Thyroid gland (tissue), 4 donors: Measurements from ENCODE around the gene HMOX2. TPM values are rescaled to one million over a fixed set of nuclear protein-coding genes. Genes with fewer than 3 reads are reported as not detected.
A peak's percentile ranks its signal among the peaks of the same experiment; 100 is the strongest.

Experiments
- DNase-seq, 2 donors: peaks; one replicate each; pipeline ENCODE4 v3.0.0-alpha.2; 2019
- H3K27ac ChIP-seq, 3 donors: fragments of 200-600 bp; sonication (generic); 1 replicate in 2 of 3; 2 replicates in 1 of 3; pipeline ENCODE4 v1.5.1; 2016 to 2019; ENCODE audit warnings: mild to moderate bottlenecking in 1 of 3, moderate library complexity in 1 of 3
- H3K27me3 ChIP-seq: fragments of 200-600 bp; sonication (generic); one replicate; pipeline ENCODE4 v1.5.1; 2019
- H3K36me3 ChIP-seq, 2 donors: fragments of 200-600 bp; sonication (generic); one replicate each; pipeline ENCODE4 v1.5.1; 2016 to 2019
- H3K4me1 ChIP-seq, 2 donors: fragments of 200-600 bp; sonication (generic); one replicate each; pipeline ENCODE4 v1.5.1; 2017 to 2019
- H3K4me3 ChIP-seq, 3 donors: fragments of 200-600 bp; sonication (generic); replicated peaks in 1 of 3; 1 replicate in 2 of 3; 2 replicates in 1 of 3; pipeline ENCODE4 v1.5.1; 2016; ENCODE audit warnings: mild to moderate bottlenecking in 1 of 3
- H3K9me3 ChIP-seq: fragments of 200-600 bp; sonication (generic); one replicate; pipeline ENCODE4 v1.5.1; 2017
- CTCF ChIP-seq, 6 experiments: fragments of 200-600 bp in 3 of 6; fragments of 450-650 bp in 3 of 6; sonication (generic) in 3 of 6; IDR thresholded peaks; one replicate each; pipeline ENCODE4 v1.5.1; 2016 to 2019; ENCODE audit warnings: antibody characterized with exemption in 6 of 6, mild to moderate bottlenecking in 2 of 6, inconsistent platforms in 1 of 6, moderate library complexity in 1 of 6
- POLR2A ChIP-seq, 2 donors: fragments of 450-650 bp; IDR thresholded peaks; one replicate each; pipeline ENCODE4 v1.6.1; 2017; ENCODE audit warnings: antibody characterized with exemption in 2 of 2, mild to moderate bottlenecking in 2 of 2, moderate library complexity in 1 of 2
- WGBS, 2 donors: methylation state at CpG; one replicate each; pipeline ENCODE4 v1.1.5; 2017; 5-methylcytosine and 5-hydroxymethylcytosine counted together
- intact Hi-C: fragments of 100-400 bp; cut with DNase I; formaldehyde crosslinking; loops from one replicate; pipeline ENCODE4 v1.15.1; 2023
- total RNA-seq, 4 donors: library from RNA; depleted of rRNA; stranded (reverse); fragments of >200 nt; gene quantifications; one replicate each; pipeline ENCODE4 v1.2.3, GENCODE V29; 2016

The HMOX2 gene
- total RNA-seq, 4 donors from 2014 or later = 36.0 to 63.2 (median 50.5) TPM

GRCh38 chr16:4538350-4539235 is 62.4 kb downstream of the HMOX2 start, which contains the start of gene CDIP1:
TSS of gene CDIP1 (minus strand) at chr16:4538773. CDS start at chr16:4514130, 24,643 bp downstream.
- peak within 1 kb of the TSS; percentile 64 to 86 (median 83) for H3K4me3 ChIP-seq
- H3K27ac ChIP-seq = peak within 1 kb of the TSS; percentile 69 to 85 (median 84)
- TF ChIP-seq CTCF (IDR thresholded peaks at IDR 0.05) (peak in 1 of 6 experiments; percentile 18), POLR2A (IDR thresholded peaks at IDR 0.05) (peak; percentile 60 to 94)
- intact Hi-C loops = no loop called here
- H3K9me3 ChIP-seq = no peaks in the 10 kb centered on the region
- no peaks in the 10 kb centered on the region for H3K27me3 ChIP-seq
- no peaks in the 10 kb centered on the region for H3K36me3 ChIP-seq
- peak; percentile 93 to 96 for DNase-seq
- 18 to 74% methylated on average over 3 to 17 of the region's 67 CpGs for WGBS, 2 donors
- H3K4me1 ChIP-seq = peaks cover 25% of the 10 kb centered on the region in 2 donors

GRCh38 chr16:4539716-4540284 is 63.6 kb downstream of the HMOX2 start:
- intact Hi-C loops = no loop called here
- H3K27me3 ChIP-seq = no peaks in the 10 kb centered on the region
- H3K36me3 ChIP-seq = no peaks in the 10 kb centered on the region
- DNase-seq = no peak
- TF ChIP-seq CTCF (IDR thresholded peaks at IDR 0.05) (no peak), POLR2A (IDR thresholded peaks at IDR 0.05) (no peak)
- H3K4me1 ChIP-seq = peaks cover 25% of the 10 kb centered on the region in 2 donors
- H3K27ac ChIP-seq = no peak overlapping the region
- H3K9me3 ChIP-seq = no peaks in the 10 kb centered on the region
- no peak overlapping the region for H3K4me3 ChIP-seq
- 96 to 98% methylated on average over 2 of the region's 2 CpGs for WGBS, 2 donors

DNA sequence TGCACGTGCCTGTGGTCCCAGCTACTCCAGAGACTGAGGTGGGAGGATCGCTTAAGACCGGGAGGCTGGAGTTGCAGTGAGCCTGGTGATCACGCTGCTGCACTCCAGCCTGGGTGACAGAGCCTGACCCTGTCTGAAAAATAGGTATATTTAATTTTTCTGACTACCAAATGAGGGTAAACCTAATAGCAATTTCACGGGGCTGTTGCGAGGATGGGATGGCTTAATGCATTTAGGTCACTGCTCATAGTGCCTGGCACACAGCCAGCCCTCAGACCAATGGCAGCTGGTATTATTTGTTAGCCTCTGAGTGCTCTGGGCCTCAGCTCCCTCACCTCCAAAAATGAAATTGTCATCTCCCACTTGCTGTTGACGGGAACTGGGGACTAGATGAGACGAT is 68.3 kb downstream of the HMOX2 start:
- TF ChIP-seq CTCF (IDR thresholded peaks at IDR 0.05) (no peak), POLR2A (IDR thresholded peaks at IDR 0.05) (no peak)
- Histone ChIP-seq H3K4me3 (no peak overlapping the region), H3K36me3 (no peaks in the 10 kb centered on the region), H3K27me3 (no peaks in the 10 kb centered on the region), H3K9me3 (no peaks in the 10 kb centered on the region), H3K4me1 (no peaks in the 10 kb centered on the region), H3K27ac (no peak overlapping the region)
- WGBS, 2 donors = 87 to 88% methylated on average over 8 of the region's 8 CpGs
- intact Hi-C loops = no loop called here
- DNase-seq = no peak

- no peak overlapping the region for H3K4me3 ChIP-seq
- no peak overlapping the region for H3K27ac ChIP-seq
- intact Hi-C loops = loop anchor here (5.0 kb wide), 1 partner anchor 36 kb away; no protein-coding TSS in a partner anchor
- 86 to 89% methylated on average over 11 to 12 of the region's 13 CpGs for WGBS, 2 donors
- no peaks in the 10 kb centered on the region for H3K36me3 ChIP-seq
- H3K27me3 ChIP-seq = no peaks in the 10 kb centered on the region
- H3K9me3 ChIP-seq = no peaks in the 10 kb centered on the region
- no peaks in the 10 kb centered on the region for H3K4me1 ChIP-seq
- no peak for TF ChIP-seq CTCF (IDR thresholded peaks at IDR 0.05)
- TF ChIP-seq POLR2A (IDR thresholded peaks at IDR 0.05) = no peak
- no peak for DNase-seq
Observed at GRCh38 chr16:4548124-4548523, 71.9 kb downstream of the HMOX2 start.

- no peak overlapping the region for H3K27ac ChIP-seq
- H3K9me3 ChIP-seq = no peaks in the 10 kb centered on the region
- H3K27me3 ChIP-seq = no peaks in the 10 kb centered on the region
- TF ChIP-seq CTCF (IDR thresholded peaks at IDR 0.05) = no peak
- no peak for TF ChIP-seq POLR2A (IDR thresholded peaks at IDR 0.05)
- intact Hi-C loops = no loop called here
- no peaks in the 10 kb centered on the region for H3K4me1 ChIP-seq
- no peaks in the 10 kb centered on the region for H3K36me3 ChIP-seq
- 44 to 50% methylated on average over 4 of the region's 4 CpGs for WGBS, 2 donors
- no peak overlapping the region for H3K4me3 ChIP-seq
- DNase-seq = no peak
Observed at GRCh38 chr16:4550591-4550990, 74.4 kb downstream of the HMOX2 start.
